ENCODE data around the gene NSMCE1.

The NSMCE1 gene

DNA sequence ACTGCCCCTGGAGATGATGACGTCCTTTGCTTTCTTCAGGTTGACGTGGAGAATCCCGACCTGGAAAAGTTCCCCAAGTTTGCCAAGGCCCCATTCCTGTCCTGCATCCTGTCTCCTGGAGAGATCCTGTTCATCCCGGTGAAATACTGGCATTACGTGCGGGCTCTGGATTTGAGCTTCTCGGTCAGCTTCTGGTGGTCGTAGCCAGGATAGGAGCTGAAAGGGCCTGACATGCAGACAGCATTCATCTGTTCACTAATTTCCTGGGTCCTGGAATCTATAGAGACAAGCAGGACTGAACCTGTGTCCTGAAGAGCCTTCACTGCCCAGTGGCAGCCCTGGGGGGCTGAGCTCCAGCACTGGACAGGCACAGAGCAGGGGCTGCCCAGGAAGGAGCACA is 48.0 kb downstream of the NSMCE1 start:
- TF ChIP-seq ZNF8 (CRISPR knock-in tag; IDR thresholded peaks at IDR 0.05) (no peak), CSDC2 (CRISPR knock-in tag; IDR thresholded peaks at IDR 0.05) (no peak), TCF4 (CRISPR knock-in tag; IDR thresholded peaks at IDR 0.05; ENCODE audit: borderline replicate concordance) (no peak), ARNTL (CRISPR knock-in tag; IDR thresholded peaks at IDR 0.05; ENCODE audit: borderline replicate concordance, low read depth) (no peak)
- TF ChIP-seq, protein P1, sequence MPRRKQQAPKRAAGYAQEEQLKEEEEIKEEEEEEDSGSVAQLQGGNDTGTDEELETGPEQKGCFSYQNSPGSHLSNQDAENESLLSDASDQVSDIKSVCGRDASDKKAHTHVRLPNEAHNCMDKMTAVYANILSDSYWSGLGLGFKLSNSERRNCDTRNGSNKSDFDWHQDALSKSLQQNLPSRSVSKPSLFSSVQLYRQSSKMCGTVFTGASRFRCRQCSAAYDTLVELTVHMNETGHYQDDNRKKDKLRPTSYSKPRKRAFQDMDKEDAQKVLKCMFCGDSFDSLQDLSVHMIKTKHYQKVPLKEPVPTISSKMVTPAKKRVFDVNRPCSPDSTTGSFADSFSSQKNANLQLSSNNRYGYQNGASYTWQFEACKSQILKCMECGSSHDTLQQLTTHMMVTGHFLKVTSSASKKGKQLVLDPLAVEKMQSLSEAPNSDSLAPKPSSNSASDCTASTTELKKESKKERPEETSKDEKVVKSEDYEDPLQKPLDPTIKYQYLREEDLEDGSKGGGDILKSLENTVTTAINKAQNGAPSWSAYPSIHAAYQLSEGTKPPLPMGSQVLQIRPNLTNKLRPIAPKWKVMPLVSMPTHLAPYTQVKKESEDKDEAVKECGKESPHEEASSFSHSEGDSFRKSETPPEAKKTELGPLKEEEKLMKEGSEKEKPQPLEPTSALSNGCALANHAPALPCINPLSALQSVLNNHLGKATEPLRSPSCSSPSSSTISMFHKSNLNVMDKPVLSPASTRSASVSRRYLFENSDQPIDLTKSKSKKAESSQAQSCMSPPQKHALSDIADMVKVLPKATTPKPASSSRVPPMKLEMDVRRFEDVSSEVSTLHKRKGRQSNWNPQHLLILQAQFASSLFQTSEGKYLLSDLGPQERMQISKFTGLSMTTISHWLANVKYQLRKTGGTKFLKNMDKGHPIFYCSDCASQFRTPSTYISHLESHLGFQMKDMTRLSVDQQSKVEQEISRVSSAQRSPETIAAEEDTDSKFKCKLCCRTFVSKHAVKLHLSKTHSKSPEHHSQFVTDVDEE (CRISPR knock-in tag; IDR thresholded peaks at IDR 0.05) = no peak
- no peak for ATAC-seq

DNA sequence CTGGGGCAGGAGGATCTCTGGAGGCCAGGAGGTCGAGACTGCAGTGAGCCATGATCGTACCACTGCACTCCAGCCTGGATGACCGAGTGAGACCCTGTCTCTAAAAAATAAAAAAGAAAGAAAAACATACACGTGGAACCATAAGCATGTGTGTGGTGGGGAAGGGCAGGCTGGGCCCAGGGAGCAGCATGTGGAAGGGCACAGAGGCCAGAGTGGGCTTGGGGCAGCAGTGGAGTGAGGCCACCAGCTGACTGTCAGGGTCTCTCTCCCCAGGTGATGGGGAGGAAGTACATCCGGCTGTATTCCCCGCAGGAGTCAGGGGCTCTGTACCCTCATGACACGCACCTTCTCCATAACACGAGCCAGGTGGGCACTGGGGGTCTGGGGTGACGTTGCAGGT is 48.5 kb downstream of the NSMCE1 start:
- TF ChIP-seq, protein P2, sequence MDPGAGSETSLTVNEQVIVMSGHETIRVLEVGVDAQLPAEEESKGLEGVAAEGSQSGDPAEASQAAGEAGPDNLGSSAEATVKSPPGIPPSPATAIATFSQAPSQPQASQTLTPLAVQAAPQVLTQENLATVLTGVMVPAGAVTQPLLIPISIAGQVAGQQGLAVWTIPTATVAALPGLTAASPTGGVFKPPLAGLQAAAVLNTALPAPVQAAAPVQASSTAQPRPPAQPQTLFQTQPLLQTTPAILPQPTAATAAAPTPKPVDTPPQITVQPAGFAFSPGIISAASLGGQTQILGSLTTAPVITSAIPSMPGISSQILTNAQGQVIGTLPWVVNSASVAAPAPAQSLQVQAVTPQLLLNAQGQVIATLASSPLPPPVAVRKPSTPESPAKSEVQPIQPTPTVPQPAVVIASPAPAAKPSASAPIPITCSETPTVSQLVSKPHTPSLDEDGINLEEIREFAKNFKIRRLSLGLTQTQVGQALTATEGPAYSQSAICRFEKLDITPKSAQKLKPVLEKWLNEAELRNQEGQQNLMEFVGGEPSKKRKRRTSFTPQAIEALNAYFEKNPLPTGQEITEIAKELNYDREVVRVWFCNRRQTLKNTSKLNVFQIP (CRISPR knock-in tag; IDR thresholded peaks at IDR 0.05; ENCODE audit: borderline replicate concordance, low read depth) = no peak
- no peak for TF ChIP-seq CSDC2 (CRISPR knock-in tag; IDR thresholded peaks at IDR 0.05)
- TF ChIP-seq GLIS3 (CRISPR knock-in tag; IDR thresholded peaks at IDR 0.05) = no peak
- TF ChIP-seq ZC3H10 (CRISPR knock-in tag; IDR thresholded peaks at IDR 0.05) = no peak
- TF ChIP-seq TOX (CRISPR knock-in tag; IDR thresholded peaks at IDR 0.05; ENCODE audit: borderline replicate concordance) = no peak
- TF ChIP-seq ZFP3 (CRISPR knock-in tag; IDR thresholded peaks at IDR 0.05) = no peak
- TF ChIP-seq TCF4 (CRISPR knock-in tag; IDR thresholded peaks at IDR 0.05; ENCODE audit: borderline replicate concordance) = no peak
- TF ChIP-seq RARB (CRISPR knock-in tag; IDR thresholded peaks at IDR 0.05) = no peak
- TF ChIP-seq, protein P1 (CRISPR knock-in tag; IDR thresholded peaks at IDR 0.05) = no peak
- TF ChIP-seq ZNF70 (CRISPR knock-in tag; IDR thresholded peaks at IDR 0.05) = no peak
- TF ChIP-seq ESRRG (CRISPR knock-in tag; IDR thresholded peaks at IDR 0.05) = no peak
- ATAC-seq = no peak

DNA sequence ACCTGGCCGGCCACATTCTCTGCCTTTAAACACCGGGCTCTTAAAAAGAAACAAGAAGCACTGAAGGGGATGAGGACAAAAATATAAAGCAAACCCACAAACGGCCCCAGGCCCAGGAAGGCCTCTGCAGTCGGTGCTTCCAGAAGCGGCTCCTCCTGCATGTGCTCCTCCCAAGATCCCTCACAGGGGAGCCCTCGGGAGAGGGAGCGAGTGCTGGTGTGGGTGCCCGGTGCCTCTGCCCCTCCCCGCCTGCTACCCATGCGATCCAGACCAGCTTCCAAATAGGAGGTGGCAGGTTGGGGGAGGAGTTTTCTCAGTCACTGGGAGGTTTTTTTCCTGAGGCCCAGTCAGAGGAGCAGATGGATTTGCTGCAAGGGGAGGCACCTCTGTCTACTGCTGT is 49.4 kb downstream of the NSMCE1 start:
- TF ChIP-seq ESRRG (CRISPR knock-in tag; IDR thresholded peaks at IDR 0.05) = no peak
- TF ChIP-seq, protein P3, sequence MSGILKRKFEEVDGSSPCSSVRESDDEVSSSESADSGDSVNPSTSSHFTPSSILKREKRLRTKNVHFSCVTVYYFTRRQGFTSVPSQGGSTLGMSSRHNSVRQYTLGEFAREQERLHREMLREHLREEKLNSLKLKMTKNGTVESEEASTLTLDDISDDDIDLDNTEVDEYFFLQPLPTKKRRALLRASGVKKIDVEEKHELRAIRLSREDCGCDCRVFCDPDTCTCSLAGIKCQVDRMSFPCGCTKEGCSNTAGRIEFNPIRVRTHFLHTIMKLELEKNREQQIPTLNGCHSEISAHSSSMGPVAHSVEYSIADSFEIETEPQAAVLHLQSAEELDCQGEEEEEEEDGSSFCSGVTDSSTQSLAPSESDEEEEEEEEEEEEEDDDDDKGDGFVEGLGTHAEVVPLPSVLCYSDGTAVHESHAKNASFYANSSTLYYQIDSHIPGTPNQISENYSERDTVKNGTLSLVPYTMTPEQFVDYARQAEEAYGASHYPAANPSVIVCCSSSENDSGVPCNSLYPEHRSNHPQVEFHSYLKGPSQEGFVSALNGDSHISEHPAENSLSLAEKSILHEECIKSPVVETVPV (CRISPR knock-in tag; IDR thresholded peaks at IDR 0.05) = no peak
- TF ChIP-seq, protein P1 (CRISPR knock-in tag; IDR thresholded peaks at IDR 0.05) = no peak
- TF ChIP-seq, protein P4, sequence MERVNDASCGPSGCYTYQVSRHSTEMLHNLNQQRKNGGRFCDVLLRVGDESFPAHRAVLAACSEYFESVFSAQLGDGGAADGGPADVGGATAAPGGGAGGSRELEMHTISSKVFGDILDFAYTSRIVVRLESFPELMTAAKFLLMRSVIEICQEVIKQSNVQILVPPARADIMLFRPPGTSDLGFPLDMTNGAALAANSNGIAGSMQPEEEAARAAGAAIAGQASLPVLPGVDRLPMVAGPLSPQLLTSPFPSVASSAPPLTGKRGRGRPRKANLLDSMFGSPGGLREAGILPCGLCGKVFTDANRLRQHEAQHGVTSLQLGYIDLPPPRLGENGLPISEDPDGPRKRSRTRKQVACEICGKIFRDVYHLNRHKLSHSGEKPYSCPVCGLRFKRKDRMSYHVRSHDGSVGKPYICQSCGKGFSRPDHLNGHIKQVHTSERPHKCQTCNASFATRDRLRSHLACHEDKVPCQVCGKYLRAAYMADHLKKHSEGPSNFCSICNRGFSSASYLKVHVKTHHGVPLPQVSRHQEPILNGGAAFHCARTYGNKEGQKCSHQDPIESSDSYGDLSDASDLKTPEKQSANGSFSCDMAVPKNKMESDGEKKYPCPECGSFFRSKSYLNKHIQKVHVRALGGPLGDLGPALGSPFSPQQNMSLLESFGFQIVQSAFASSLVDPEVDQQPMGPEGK (CRISPR knock-in tag; IDR thresholded peaks at IDR 0.05; ENCODE audit: borderline replicate concordance) = no peak
- no peak for TF ChIP-seq ZNF8 (CRISPR knock-in tag; IDR thresholded peaks at IDR 0.05)
- TF ChIP-seq, protein P2 (CRISPR knock-in tag; IDR thresholded peaks at IDR 0.05; ENCODE audit: borderline replicate concordance, low read depth) = no peak
- TF ChIP-seq ZC3H10 (CRISPR knock-in tag; IDR thresholded peaks at IDR 0.05) = no peak
- no peak for TF ChIP-seq TCF4 (CRISPR knock-in tag; IDR thresholded peaks at IDR 0.05; ENCODE audit: borderline replicate concordance)
- no peak for TF ChIP-seq SNAI2 (CRISPR knock-in tag; IDR thresholded peaks at IDR 0.05)
- no peak for TF ChIP-seq BACH2 (CRISPR knock-in tag; IDR thresholded peaks at IDR 0.05; ENCODE audit: borderline replicate concordance)
- no peak for TF ChIP-seq ZFP3 (CRISPR knock-in tag; IDR thresholded peaks at IDR 0.05)
- TF ChIP-seq, protein P5, sequence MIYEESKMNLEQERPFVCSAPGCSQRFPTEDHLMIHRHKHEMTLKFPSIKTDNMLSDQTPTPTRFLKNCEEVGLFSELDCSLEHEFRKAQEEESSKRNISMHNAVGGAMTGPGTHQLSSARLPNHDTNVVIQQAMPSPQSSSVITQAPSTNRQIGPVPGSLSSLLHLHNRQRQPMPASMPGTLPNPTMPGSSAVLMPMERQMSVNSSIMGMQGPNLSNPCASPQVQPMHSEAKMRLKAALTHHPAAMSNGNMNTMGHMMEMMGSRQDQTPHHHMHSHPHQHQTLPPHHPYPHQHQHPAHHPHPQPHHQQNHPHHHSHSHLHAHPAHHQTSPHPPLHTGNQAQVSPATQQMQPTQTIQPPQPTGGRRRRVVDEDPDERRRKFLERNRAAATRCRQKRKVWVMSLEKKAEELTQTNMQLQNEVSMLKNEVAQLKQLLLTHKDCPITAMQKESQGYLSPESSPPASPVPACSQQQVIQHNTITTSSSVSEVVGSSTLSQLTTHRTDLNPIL (CRISPR knock-in tag; IDR thresholded peaks at IDR 0.05; ENCODE audit: low read depth) = no peak
- TF ChIP-seq RARB (CRISPR knock-in tag; IDR thresholded peaks at IDR 0.05) = no peak
- ATAC-seq = no peak

All from SK-N-SH treated with all-trans-retinoic acid at 6 μM for 48 hours (cell line).